Lung (tissue), 12 donors: ENCODE data around the gene RGS21. TPM values are rescaled to one million over a fixed set of nuclear protein-coding genes. Genes with fewer than 3 reads are reported as not detected.

Experiments used
- ATAC-seq: fragments of 200-7000 bp; cut with Tn5 transposase; one replicate; pipeline ENCODE4 v1.9.1; 2020; ENCODE audit warnings: moderate number of reproducible peaks; ENCODE audit not compliant: insufficient read depth, low FRiP score
- DNase-seq, 3 donors: peaks; one replicate each; pipeline ENCODE4 v3.0.0-alpha.2; 2013 to 2017
- H3K27ac ChIP-seq, 2 donors: one replicate each; pipeline ENCODE4 v1.5.1; 2013; ENCODE audit warnings: mild to moderate bottlenecking in 2 of 2, moderate library complexity in 2 of 2, control low read depth in 1 of 2, inconsistent platforms in 1 of 2, low read depth in 1 of 2, low read length in 1 of 2
- H3K27me3 ChIP-seq, 3 donors: one replicate each; pipeline ENCODE4 v1.5.1; 2013; ENCODE audit warnings: low read length in 2 of 3; ENCODE audit not compliant: control insufficient read depth in 3 of 3, insufficient read depth in 3 of 3
- H3K36me3 ChIP-seq, 4 donors: one replicate each; pipeline ENCODE4 v1.5.1; 2013; ENCODE audit warnings: low read length in 4 of 4, mild to moderate bottlenecking in 1 of 4, moderate library complexity in 1 of 4; ENCODE audit not compliant: control insufficient read depth in 4 of 4, insufficient read depth in 4 of 4
- H3K4me1 ChIP-seq, 5 donors: one replicate each; pipeline ENCODE4 v1.5.1; 2013; ENCODE audit warnings: low read length in 5 of 5, mild to moderate bottlenecking in 2 of 5, moderate library complexity in 1 of 5; ENCODE audit not compliant: control insufficient read depth in 5 of 5, insufficient read depth in 5 of 5
- H3K4me3 ChIP-seq: one replicate; pipeline ENCODE4 v1.5.1; 2013; ENCODE audit warnings: mild to moderate bottlenecking, control low read depth, moderate library complexity
- H3K9ac ChIP-seq, 2 donors: one replicate each; pipeline ENCODE4 v1.5.1; 2013; ENCODE audit warnings: low read length in 2 of 2, control low read depth in 1 of 2; ENCODE audit not compliant: insufficient read depth in 1 of 2
- H3K9me3 ChIP-seq, 4 donors: one replicate each; pipeline ENCODE4 v1.5.1; 2013; ENCODE audit warnings: low read length in 3 of 4, mild to moderate bottlenecking in 1 of 4, moderate library complexity in 1 of 4; ENCODE audit not compliant: control insufficient read depth in 4 of 4, insufficient read depth in 3 of 4
- WGBS, 2 donors: extraction: QIAGEN DNeasy Blood & Tissue Kit; methylation state at CpG; one replicate each; pipeline ENCODE4 v1.1.7; 2013; 5-methylcytosine and 5-hydroxymethylcytosine counted together
- polyA plus RNA-seq, 2 donors: library from polyadenylated mRNA; stranded (reverse); fragments of 200-250 nt; gene quantifications; one replicate each; pipeline ENCODE4 v1.2.1, GENCODE V29; 2013
- total RNA-seq, 2 donors: library from RNA; depleted of rRNA in 1 of 2; stranded (reverse); fragments of >200 nt in 1 of 2; gene quantifications; one replicate each; pipeline ENCODE4 v1.2.1, GENCODE V29; 2014 to 2021
- TF ChIP-seq, protein P1 (sequence below): IDR thresholded peaks from 2 replicates; pipeline ENCODE4 v1.5.1; 2012; ENCODE audit warnings: mild to moderate bottlenecking; ENCODE audit errors: control extremely low read depth, extremely low read depth
- donor health status: control.
- donor health status: control.
- donor health status: Bipolar disorder and iron deficiency.
- donor health status: healthy.
- donor health status: DM: yes; HTN: yes; CAD: no.

Gene RGS21
- total and polyA plus RNA-seq, 4 donors: not detected

DNA sequence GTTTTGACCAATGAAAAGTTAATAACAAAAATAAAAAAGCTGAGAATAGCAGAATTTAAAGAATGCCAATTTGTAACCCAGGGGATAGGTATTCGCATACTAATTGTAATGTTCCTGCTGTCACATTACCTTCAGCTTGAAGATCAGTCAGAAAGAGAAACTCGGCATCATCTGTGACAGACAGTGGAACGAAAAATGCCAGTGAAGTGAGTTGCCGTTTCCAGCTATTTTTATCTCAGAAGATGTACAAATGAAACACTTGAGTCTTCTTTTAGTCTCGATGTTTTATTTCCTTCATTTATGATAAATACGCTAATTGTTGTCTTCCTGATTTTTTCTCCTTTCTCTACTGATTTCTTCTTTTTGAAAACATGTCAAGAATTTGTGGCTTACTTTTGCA lies 26.1 kb downstream of the RGS21 start:
- DNase-seq (no peak), ATAC-seq (no peak)
- TF ChIP-seq, protein P1, sequence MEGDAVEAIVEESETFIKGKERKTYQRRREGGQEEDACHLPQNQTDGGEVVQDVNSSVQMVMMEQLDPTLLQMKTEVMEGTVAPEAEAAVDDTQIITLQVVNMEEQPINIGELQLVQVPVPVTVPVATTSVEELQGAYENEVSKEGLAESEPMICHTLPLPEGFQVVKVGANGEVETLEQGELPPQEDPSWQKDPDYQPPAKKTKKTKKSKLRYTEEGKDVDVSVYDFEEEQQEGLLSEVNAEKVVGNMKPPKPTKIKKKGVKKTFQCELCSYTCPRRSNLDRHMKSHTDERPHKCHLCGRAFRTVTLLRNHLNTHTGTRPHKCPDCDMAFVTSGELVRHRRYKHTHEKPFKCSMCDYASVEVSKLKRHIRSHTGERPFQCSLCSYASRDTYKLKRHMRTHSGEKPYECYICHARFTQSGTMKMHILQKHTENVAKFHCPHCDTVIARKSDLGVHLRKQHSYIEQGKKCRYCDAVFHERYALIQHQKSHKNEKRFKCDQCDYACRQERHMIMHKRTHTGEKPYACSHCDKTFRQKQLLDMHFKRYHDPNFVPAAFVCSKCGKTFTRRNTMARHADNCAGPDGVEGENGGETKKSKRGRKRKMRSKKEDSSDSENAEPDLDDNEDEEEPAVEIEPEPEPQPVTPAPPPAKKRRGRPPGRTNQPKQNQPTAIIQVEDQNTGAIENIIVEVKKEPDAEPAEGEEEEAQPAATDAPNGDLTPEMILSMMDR: no peak
- H3K36me3 ChIP-seq: no peaks in the 10 kb centered on the region
- no peak overlapping the region for H3K9ac ChIP-seq
- no peaks in the 10 kb centered on the region for H3K9me3 ChIP-seq
- no peaks in the 10 kb centered on the region for H3K27me3 ChIP-seq
- no peak overlapping the region for H3K4me3 ChIP-seq
- WGBS, 2 donors: 71 to 82% methylated on average over 6 of the region's 6 CpGs
- peaks cover 0 to 3% (median 0%) of the 10 kb centered on the region in 5 donors for H3K4me1 ChIP-seq
- no peak overlapping the region for H3K27ac ChIP-seq

DNA sequence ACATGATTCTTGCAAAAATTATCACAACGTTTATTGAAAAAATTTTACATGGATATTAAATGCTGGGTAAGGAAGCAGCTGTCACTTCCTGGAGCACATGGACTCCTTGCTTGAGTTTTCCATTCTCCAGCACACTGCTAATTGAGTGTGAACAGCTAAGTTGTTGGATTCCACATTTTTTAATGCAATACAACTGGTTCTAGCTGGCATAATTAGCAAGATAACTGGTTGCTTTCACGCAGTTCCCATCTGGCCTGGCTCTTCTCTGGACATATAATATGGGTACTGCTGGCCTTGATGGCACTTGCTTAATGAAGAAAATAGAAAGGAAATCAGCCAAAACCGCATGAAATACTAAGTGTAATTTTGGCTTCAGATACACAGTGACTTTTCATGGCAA lies 26.6 kb downstream of the RGS21 start:
- peak; percentile 54 to 89 (median 87) for DNase-seq
- TF ChIP-seq, protein P1: no peak
- WGBS, 2 donors: 67 to 81% methylated on average over 3 of the region's 3 CpGs

DNA sequence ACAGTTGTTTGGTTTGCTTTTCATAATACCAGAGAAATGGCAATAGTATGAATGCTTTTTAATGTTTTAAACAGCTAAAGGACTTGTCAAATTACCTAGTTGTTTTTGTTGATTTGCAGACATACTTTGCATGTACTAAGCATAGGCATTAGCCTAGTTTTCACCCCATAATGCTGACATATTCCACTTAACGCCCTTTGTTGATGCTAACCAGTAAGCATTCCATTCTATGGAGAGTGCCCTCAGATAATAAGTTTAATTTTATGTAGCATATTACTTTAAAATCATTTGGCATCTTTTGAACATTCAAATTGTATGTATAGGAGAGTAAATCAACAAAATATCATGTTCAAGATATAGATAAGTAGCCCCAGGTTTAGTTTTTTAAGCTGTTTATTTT lies 32.5 kb downstream of the RGS21 start:
- H3K27me3 ChIP-seq: no peaks in the 10 kb centered on the region
- TF ChIP-seq, protein P1: no peak
- no peak overlapping the region for H3K4me3 ChIP-seq
- DNase-seq (peak in 2 of 3 donors; percentile 62), ATAC-seq (no peak)
- no peaks in the 10 kb centered on the region for H3K9me3 ChIP-seq
- WGBS, 2 donors: 60 to 85% methylated on average over 1 of the region's 1 CpG
- H3K4me1 ChIP-seq: peaks cover 0 to 9% (median 3%) of the 10 kb centered on the region in 5 donors
- H3K9ac ChIP-seq: no peak overlapping the region
- H3K36me3 ChIP-seq: no peaks in the 10 kb centered on the region
- H3K27ac ChIP-seq: no peak overlapping the region

More for the DNA sequence above, 26.6 kb downstream of the RGS21 start:
- Histone ChIP-seq H3K27ac (no peak overlapping the region), H3K27me3 (no peaks in the 10 kb centered on the region), H3K9ac (no peak overlapping the region), H3K9me3 (no peaks in the 10 kb centered on the region), H3K4me1 (peaks cover 0 to 3% (median 0%) of the 10 kb centered on the region in 5 donors), H3K36me3 (no peaks in the 10 kb centered on the region), H3K4me3 (no peak overlapping the region)
- no peak for ATAC-seq

DNA sequence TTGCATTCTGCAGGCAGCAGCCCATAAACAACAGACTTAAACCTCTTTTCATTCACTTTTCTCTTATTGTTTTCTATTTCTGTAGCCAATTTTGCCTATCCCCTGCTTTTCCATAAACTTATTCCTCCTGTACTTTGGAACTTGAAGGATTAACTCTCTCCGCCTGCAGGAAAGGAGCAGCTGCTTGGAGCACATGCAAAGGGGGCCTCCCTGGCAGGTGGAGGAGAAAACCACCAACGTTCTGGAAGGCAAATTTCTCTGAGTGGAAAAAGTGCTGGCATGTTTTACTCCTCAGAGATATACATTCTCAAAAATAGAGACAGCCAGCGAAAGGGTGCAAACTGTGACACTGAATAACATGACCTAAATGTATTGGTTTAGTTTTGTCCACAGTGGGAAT lies 33.6 kb downstream of the RGS21 start:
- no peaks in the 10 kb centered on the region for H3K27me3 ChIP-seq
- no peak for DNase-seq
- H3K9ac ChIP-seq: no peak overlapping the region
- no peaks in the 10 kb centered on the region for H3K36me3 ChIP-seq
- 64 to 77% methylated on average over 3 of the region's 3 CpGs for WGBS, 2 donors
- TF ChIP-seq, protein P1: no peak
- H3K9me3 ChIP-seq: no peaks in the 10 kb centered on the region
- no peak overlapping the region for H3K27ac ChIP-seq
- H3K4me3 ChIP-seq: no peak overlapping the region
- peaks cover 0 to 9% (median 3%) of the 10 kb centered on the region in 5 donors for H3K4me1 ChIP-seq
- no peak for ATAC-seq
